Measurements from ENCODE around the gene SV2B. TPM values are rescaled to one million over a fixed set of nuclear protein-coding genes. Genes with fewer than 3 reads are reported as not detected.

The SV2B gene
- total and polyA plus RNA-seq, 9 of the 15 experiments (the other 6 are each of a cell fraction or from before 2014, with no cell fraction given): 0.01 to 0.25 (median 0.11) TPM

GRCh38 chr15:91142106-91142744, 42.2 kb downstream of the SV2B start:
- 0% methylated on average over 1 of the region's 1 CpG for WGBS (ENCODE audit: insufficient coverage, low coverage, missing lambda C conversion rate)
- no peak overlapping the region for H3K9ac ChIP-seq (ENCODE audit: insufficient read depth in 1 of 2, low read depth in 2 of 2, low read length in 2 of 2)
- intact Hi-C loops (cut with micrococcal nuclease): loop anchor here (5.0 kb wide), 1 partner anchor 85 kb away; no protein-coding TSS in a partner anchor
- H3K27me3 ChIP-seq (ENCODE audit: control insufficient read depth in 2 of 2, insufficient read depth in 2 of 2, low read length in 2 of 2): peaks cover 5 to 6% of the 10 kb centered on the region in 2 experiments; a peak in 3 of 5 replicates
- no peak overlapping the region for H2AFZ ChIP-seq (ENCODE audit: low read depth, low read length)
- no peak overlapping the region for H3K4me2 ChIP-seq (ENCODE audit: insufficient read depth, low read length)
- DNase-seq (ENCODE audit: extremely low read depth in 1 of 4, low spot score in 3 of 4): peak in 2 of 4 experiments; percentile 14 to 19
- ChIA-PET POLR2A (no interaction called here), CTCF (ENCODE audit: low intra/inter-chr PET ratio) (no interaction called here)
- peak; percentile 72 for ATAC-seq
- no peaks in the 10 kb centered on the region; the same call in 1 of the 2 replicates for H4K20me1 ChIP-seq (replicated peaks; ENCODE audit: control insufficient read depth, insufficient read depth, low read length)
- no TSS peak for BruUV-seq (replicated peaks)
- no peaks in the 10 kb centered on the region for H3K79me2 ChIP-seq (ENCODE audit: control insufficient read depth, insufficient read depth, low read length)
- H3K36me3 ChIP-seq (ENCODE audit: control insufficient read depth, insufficient read depth, low read length): no peaks in the 10 kb centered on the region
- H3K9me3 ChIP-seq (replicated peaks; ENCODE audit: control insufficient read depth, insufficient read depth, low read depth, low read length): no peaks in the 10 kb centered on the region
- no peak overlapping the region for H3K4me3 ChIP-seq
- no peak overlapping the region for H3K27ac ChIP-seq (ENCODE audit: extremely low read depth, low read depth, low read length)
- peak; percentile 69 for FAIRE-seq
- in situ Hi-C loops (cut with MboI): no loop called here
- no peaks in the 10 kb centered on the region for H3K9me1 ChIP-seq (ENCODE audit: control insufficient read depth, insufficient read depth, low read length)
- H3K4me1 ChIP-seq (replicated peaks in 1 of 2; ENCODE audit: control insufficient read depth in 2 of 2, insufficient read depth in 2 of 2, low read length in 2 of 2): no peaks in the 10 kb centered on the region
- TF ChIP-seq MAFG (tag; conservative IDR thresholded peaks at IDR 0.05) (peak; percentile 25; the same call in 1 of the 2 replicates), RHOXF2B (CRISPR knock-in tag; conservative IDR thresholded peaks at IDR 0.05) (no peak), PTTG1 (tag; IDR thresholded peaks at IDR 0.05; ENCODE audit: low read depth) (no peak), PPARD (CRISPR knock-in tag; IDR thresholded peaks at IDR 0.05) (no peak), RBM14 (IDR thresholded peaks at IDR 0.05; ENCODE audit: borderline replicate concordance, insufficient read depth, low read depth, low read length) (no peak), ZNF280B (CRISPR knock-in tag; IDR thresholded peaks at IDR 0.05) (no peak), ZNF146 (CRISPR knock-in tag; IDR thresholded peaks at IDR 0.05; ENCODE audit: unreplicated experiment) (no peak), ZNF511 (CRISPR knock-in tag; IDR thresholded peaks at IDR 0.05) (no peak), ZBTB11 (CRISPR knock-in tag; IDR thresholded peaks at IDR 0.05) (no peak), NFE2 (IDR thresholded peaks at IDR 0.05; ENCODE audit: low read depth) (peak; percentile 75), BRD9 (IDR thresholded peaks at IDR 0.05; ENCODE audit: low read depth, partially characterized antibody) (no peak), CTCF (IDR thresholded peaks at IDR 0.05 in 2 of 3, conservative IDR thresholded peaks at IDR 0.05 in 1 of 3; ENCODE audit: insufficient read depth in 2 of 3, low read depth in 1 of 3, low read length in 3 of 3) (peak; percentile 38 to 65 (median 56); a peak in 5 of 6 replicates), ZNF695 (CRISPR knock-in tag; IDR thresholded peaks at IDR 0.05) (no peak), HMG20A (CRISPR knock-in tag; conservative IDR thresholded peaks at IDR 0.05) (no peak)

Measured in K562 (cell line).